Bladder microvascular endothelial cell (primary cell): ENCODE results near the gene CRPPA. TPM values are rescaled to one million over a fixed set of nuclear protein-coding genes. Genes with fewer than 3 reads are reported as not detected.

ENCODE experiments used
- total RNA-seq: library from RNA; depleted of rRNA; stranded (reverse); fragments of >200 nt; gene quantifications from 2 replicates; pipeline ENCODE4 v1.2.3, GENCODE V29; 2014

Gene CRPPA
- 0.97 and 2.1 TPM in 2 replicates for total RNA-seq

GRCh38 chr7:16421333-16422102 lies at the start of gene CRPPA:
TSS of gene CRPPA (minus strand) at chr7:16421538. CDS start at chr7:16421322, 216 bp downstream.

DNA sequence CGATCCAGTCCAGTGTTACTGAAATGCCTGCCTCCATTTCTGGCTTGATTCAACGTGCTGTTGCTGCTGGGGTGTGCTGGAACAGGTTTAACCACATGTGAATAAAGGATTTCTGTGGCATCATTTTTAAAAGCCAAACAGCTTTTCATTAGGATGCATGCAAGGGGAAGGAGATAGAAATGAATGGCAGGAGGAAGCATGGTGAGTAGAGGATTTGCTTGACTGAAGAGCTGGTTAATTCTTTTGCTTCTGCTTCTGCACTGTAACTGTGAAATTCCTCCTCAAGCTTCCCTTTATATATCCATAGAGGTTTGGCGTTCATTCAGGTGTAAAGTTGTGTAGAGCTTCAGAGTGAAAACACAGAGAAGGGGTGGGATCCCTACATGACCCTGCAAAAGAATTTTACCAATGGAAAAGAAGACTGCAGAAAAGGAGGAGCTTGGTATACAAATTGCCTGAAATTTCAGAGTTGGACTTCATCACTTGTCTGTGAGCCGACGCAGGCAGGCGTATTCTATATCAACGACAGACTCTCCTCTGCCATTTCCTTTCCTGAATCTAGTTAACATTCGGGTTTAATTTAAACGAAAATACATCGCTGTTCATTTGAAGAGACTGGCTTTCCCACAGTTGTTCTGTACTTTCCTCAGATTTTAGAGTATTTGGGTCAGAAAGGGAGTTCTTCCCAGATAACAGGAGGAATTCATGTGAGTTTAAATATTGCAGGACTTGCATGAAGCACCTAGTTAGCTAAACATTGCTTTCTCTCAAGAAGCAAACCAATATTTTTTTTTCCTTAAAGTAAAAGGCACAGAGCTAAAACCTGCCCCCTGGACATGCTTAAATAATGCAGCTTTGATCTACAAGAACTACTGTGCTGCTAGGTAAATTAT lies 44.4 kb upstream of the CRPPA start, which contains the start of gene SOSTDC1:
SOSTDC1 (minus strand) TSS at position 270 of the 893 bp plus-strand sequence; CDS start at position 200, 70 bp downstream.

Other genes starting within 250 kb of the CRPPA start
- not detected in 2 replicates for gene SOSTDC1, start 44.2 kb upstream of the CRPPA start, total RNA-seq
- not detected in 2 replicates for gene LRRC72, start 105.3 kb upstream of the CRPPA start, total RNA-seq
- gene ANKMY2, start 224.2 kb upstream of the CRPPA start, total RNA-seq = 11.2 and 13.5 TPM in 2 replicates
- 85.5 and 88.4 TPM in 2 replicates for gene BZW2, start 224.6 kb upstream of the CRPPA start, total RNA-seq